HG03520 (cell line): ENCODE data around the gene NLRP2B.
"Not testable (repeated sequence)": the region's sequence is repeated elsewhere in the genome, so short reads cannot be mapped to it uniquely, and the experiment has no call there.

Experiments
- ATAC-seq: cut with Tn5 transposase; IDR thresholded peaks from one replicate; pipeline ENCODE4 v1.9.1; 2021; ENCODE audit warnings: mild to moderate bottlenecking, moderate library complexity; ENCODE audit not compliant: unreplicated experiment

NLRP2B gene

DNA sequence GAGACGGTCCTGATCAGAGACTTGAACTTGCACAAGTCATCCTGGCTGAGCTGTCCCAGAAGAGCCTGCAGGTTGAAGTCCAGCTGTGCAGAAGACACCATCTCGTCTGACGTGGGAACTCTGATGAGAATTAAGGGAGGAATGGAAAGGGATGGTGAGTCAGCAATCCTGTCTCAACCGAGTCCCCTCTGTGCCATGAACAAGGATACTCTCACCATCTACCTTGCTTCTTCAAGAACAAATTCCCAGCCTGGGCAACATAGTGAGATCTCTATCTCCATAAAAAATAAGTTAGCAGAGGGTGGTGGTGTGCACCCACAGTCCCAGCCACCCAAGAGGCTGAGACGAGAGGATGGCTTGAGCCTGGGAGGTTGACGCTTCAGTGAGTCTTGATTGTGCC, at the start of gene NLRP2B:
TSS of gene NLRP2B (minus strand) at position 101 of the 400 bp plus-strand sequence.
- no peak for ATAC-seq

DNA sequence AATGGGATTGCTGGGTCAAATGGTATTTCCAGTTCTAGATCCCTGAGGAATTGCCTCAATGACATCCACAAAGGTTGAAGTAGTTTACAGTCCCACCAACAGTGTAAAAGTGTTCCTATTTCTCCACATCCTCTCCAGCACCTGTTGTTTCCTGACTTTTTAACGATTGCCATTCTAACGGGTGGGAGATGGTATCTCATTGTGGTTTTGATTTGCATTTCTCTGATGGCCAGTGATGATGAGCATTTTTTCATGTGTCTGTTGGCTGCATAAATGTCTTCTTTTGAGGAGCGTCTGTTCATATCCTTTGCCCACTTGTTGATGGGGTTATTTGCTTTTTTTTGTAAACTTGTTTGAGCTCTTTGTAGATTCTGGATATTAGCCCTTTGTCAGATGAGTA, 45.9 kb upstream of the NLRP2B start:
- not testable (repeated sequence) for ATAC-seq

DNA sequence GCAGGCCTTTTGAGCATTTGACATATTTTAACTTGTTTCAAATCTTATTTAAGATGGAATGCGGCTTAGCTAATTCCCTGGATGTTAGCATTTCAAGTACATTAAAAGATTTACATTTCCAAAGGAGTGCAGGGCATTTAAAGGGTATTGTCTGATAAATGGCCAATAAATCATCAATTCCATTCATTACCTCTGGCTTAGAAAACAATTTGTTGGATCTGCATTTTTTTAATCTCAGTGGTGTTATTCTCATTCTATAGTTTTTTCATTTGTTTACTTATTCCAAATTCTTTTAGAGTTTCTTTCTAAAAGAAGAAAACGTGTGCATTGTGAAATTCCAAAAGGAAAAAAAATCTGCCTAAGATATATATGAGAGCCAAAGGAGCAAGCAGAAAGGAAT, 1.3 kb upstream of the NLRP2B start:
- ATAC-seq = no peak

- no peak for ATAC-seq
Measured at GRCh38 chrX:57678686-57679428, 1.2 kb downstream of the NLRP2B start.

GRCh38 chrX:57677132-57677858, 2.8 kb downstream of the NLRP2B start:
- no peak for ATAC-seq

DNA sequence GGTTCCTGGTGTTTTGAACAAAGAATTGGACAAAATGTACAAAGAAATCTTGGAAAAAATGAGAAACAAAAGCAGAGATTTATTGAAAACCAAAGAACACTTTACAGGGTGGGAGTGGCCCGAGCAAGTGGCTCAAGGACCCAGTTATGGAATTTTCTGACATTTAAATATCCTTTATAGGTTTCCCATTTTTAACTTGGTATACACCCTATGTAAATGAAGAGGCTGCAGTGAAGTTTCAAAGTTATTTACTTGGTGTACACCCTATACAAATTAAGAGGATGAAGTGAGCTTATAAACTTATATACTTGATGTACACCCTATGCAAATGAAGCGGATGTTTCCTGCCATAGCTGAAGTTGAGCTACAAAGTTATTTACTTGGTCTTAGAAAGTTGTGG, 4.7 kb downstream of the NLRP2B start:
- no peak for ATAC-seq

- ATAC-seq = no peak
Measured at GRCh38 chrX:57674861-57675260, 5.2 kb downstream of the NLRP2B start.

GRCh38 chrX:57669961-57670360, 10.1 kb downstream of the NLRP2B start:
- no peak for ATAC-seq

DNA sequence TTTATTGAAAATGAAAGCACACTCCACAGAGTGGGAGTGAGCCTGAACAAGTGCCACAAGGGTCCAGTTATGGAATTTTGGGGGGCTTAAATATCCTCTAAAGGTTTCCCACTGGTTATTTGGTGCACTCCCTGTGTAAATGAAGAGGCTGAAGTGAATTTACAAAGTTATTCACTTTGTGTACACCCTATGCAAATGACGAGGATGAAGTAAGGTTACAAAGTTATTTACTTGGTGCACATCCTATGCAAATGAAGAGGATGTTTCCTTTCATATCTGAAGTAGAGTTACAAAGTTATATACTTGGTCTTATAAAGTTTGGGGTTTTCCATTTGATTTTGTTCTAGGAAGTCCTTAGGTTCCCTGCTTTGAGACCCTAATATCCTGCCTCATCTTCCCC, 13.1 kb downstream of the NLRP2B start:
- no peak for ATAC-seq

- no peak for ATAC-seq
Measured at GRCh38 chrX:57655065-57655464, 25.0 kb downstream of the NLRP2B start.

DNA sequence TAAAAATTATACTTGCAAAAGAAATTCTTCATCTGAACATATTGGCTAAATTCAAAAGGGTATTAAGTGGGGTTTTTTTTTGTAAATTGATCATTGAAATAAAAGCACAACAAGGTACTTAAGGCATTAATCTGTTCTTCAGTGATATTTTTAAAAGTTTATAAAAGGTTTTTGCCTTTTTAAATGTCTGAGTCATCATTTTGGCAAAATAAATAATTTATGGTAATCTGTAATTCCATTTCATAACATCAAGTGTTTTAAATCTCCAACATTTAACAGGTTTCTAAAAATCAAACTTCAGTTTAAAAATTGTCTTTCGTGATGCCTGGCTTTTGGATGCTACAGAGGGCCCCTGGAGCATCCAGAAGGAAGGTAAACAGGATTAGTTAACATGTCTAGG, 27.4 kb downstream of the NLRP2B start:
- ATAC-seq = no peak

DNA sequence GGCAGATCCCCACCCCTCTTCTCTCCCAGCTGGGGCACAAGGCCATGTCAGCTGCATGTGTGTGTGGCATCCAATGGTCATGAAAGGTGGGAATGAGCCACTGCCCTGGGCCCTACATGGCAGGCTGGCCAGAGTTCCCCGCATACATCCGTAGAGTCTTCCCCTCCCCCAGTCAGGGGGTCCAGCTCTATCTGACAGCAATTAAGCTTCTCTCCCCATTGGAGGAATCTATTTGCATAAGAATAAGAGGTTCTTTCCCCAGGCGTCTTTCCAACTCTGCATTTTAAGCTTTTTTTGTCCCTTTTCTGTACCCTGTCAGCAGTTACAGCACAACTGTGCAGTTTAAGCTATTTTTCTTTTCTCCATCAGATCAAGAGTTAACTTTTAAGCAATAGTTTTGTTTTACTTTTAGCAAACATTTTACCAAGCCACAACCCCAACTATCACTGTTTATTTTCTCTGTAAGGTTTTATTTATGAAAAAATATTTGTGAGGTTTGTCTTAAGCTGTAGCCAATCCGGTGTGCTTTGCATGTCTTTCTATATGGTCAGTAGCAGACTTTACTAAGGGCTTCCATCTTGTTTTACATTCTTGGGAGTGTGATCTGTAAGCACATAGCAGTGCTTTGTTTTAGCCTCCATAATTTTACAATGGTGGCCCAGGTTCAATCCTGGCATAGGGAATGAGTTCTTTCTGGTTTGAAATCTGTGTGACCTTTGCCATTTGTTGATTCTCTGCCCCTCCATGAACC, 28.7 kb downstream of the NLRP2B start:
- no peak for ATAC-seq

DNA sequence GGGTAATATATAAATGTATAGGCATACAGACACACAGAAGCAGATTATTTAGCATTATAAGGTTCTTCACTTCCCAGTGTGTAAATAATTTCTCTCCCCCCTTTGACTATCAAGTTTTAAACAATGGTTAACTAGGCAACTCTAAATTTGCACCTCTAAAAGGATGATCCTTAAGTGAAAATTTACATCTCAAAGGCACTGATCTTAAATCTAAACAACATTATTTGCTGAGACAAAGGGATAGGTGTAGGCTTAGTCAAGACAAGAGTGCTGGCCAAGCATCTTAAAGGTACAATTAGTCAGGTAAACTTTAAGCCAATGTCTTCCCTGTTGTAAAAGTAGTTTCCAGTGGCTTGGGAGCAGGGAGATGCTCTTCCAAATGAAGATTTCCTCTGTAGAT, 33.0 kb downstream of the NLRP2B start:
- ATAC-seq = no peak

DNA sequence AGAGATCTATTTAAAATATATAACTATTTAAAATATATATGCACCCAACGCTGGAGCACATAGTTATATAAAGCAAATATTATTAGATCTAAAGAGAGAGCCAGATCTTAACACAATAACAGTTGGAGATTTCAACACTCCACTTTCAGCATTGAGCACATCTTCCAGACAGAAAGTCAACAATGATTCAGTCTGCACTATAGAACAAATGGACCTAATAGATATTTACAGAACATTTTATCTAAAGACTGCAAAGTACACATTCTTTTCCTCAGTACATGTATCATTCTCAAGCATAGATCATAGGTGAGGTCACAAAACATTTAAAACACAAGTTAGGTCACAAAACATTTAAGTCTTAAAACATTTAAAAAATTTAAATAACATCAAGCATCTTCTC, 36.4 kb downstream of the NLRP2B start:
- ATAC-seq = no peak

DNA sequence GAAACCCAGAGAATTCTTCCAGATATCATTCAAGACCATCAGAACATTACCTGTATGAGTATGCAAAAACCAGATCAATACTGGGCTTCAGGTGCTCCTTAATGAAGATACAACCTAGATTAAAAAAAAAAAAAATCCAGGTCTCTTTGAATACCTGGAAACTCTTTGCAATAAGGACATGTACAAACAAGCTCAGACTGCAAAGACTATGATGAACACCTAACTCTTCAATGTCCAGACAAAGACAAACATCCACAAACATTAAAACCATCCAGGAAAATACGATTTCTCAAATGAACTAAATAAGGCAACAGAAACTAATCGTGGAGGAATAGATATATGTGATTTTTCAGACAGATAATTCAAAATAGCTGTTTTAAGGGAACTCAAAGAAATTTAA, 38.7 kb downstream of the NLRP2B start:
- ATAC-seq = no peak

- no peak for ATAC-seq
Measured at GRCh38 chrX:57640674-57641016, 39.4 kb downstream of the NLRP2B start.

DNA sequence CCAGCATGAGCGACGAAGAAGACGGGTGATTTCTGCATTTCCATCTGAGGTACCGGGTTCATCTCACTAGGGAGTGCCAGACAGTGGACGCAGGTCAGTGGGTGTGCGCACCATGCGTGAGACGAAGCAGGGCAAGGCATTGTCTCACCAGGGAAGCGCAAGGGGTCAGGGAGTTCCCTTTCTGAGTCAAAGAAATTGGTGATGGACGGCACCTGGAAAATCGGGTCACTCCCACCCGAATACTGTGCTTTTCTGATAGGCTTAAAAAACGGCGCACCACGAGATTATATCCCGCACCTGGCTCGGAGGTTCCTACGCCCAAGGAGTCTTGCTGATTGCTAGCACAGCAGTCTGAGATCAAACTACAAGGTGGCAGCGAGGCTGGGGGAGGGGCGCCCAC, 50.6 kb downstream of the NLRP2B start:
- ATAC-seq = not testable (repeated sequence)
